Caco-2 (cell line): ENCODE data around the gene FZD8. TPM values are rescaled to one million over a fixed set of nuclear protein-coding genes. Genes with fewer than 3 reads are reported as not detected.
A peak's percentile ranks its signal among the peaks of the same experiment; 100 is the strongest.

Source experiments
- BruUV-seq: library from RNA; stranded (reverse); fragments of 400-500 nt; replicated peaks from 2 replicates; lab custom pipeline; 2021; lab: Mats Ljungman, UMichigan
- CTCF ChIA-PET: fragments of 300-600 bp; sonication (Branson Sonifier 250); formaldehyde crosslinking; loops from one replicate; lab custom pipeline; 2022; ENCODE audit warnings: antibody characterized with exemption; lab: Charles Lee
- POLR2A ChIA-PET: fragments of 300-600 bp; sonication (Branson Sonifier 250); formaldehyde crosslinking; loops from one replicate; lab custom pipeline; 2022; ENCODE audit warnings: antibody characterized with exemption; lab: Charles Lee
- DNase-seq, 2 experiments: peaks; one replicate each; pipeline versions ENCODE4 v3.0.0 to v3.0.0-alpha.2; 2020 to 2022
- H3K27me3 ChIP-seq: replicated peaks from 2 replicates; pipeline ENCODE4 v1.6.0; 2011; ENCODE audit warnings: low read length; ENCODE audit not compliant: control insufficient read depth, insufficient read depth
- H3K36me3 ChIP-seq: 2 replicates; pipeline ENCODE4 v1.5.1; 2011; ENCODE audit warnings: low read length; ENCODE audit not compliant: control insufficient read depth, insufficient read depth
- H3K4me1 ChIP-seq: fragments of 250-450 bp; sonication (Bioruptor Pico); 2 replicates; pipeline ENCODE4 v1.5.1; 2020; ENCODE audit warnings: mild to moderate bottlenecking
- H3K4me3 ChIP-seq: 2 replicates; pipeline ENCODE4 v1.5.1; 2011; ENCODE audit warnings: low read depth, mild to moderate bottlenecking, control low read depth, low read length
- H3K9me3 ChIP-seq: fragments of 250-450 bp; sonication (Bioruptor Pico); 2 replicates; pipeline ENCODE4 v1.5.1; 2020; ENCODE audit warnings: mild to moderate bottlenecking, moderate library complexity
- H3K27ac Mint-ChIP-seq: one replicate; pipeline ENCODE4 v1.8.0; 2022; ENCODE audit warnings: mixed read lengths; ENCODE audit not compliant: unreplicated experiment
- H3K27me3 Mint-ChIP-seq: one replicate; pipeline ENCODE4 v1.8.0; 2022; ENCODE audit warnings: mixed read lengths; ENCODE audit not compliant: insufficient read depth, unreplicated experiment
- H3K36me3 Mint-ChIP-seq: one replicate; pipeline ENCODE4 v1.8.0; 2022; ENCODE audit warnings: mild to moderate bottlenecking, mixed read lengths; ENCODE audit not compliant: insufficient read depth, unreplicated experiment
- H3K4me1 Mint-ChIP-seq: one replicate; pipeline ENCODE4 v1.8.0; 2022; ENCODE audit warnings: low read depth, mixed read lengths; ENCODE audit not compliant: unreplicated experiment
- H3K4me3 Mint-ChIP-seq: one replicate; pipeline ENCODE4 v1.8.0; 2022; ENCODE audit warnings: mild to moderate bottlenecking, moderate library complexity, mixed read lengths; ENCODE audit not compliant: unreplicated experiment
- H3K9me3 Mint-ChIP-seq: one replicate; pipeline ENCODE4 v1.8.0; 2022; ENCODE audit warnings: mixed read lengths; ENCODE audit not compliant: unreplicated experiment
- intact Hi-C: fragments of 100-400 bp; cut with micrococcal nuclease; formaldehyde crosslinking; loops from one replicate; pipeline ENCODE4 v1.10.0; 2022; ENCODE audit not compliant: unreplicated experiment
- total RNA-seq: library from RNA; stranded (reverse); gene quantifications from 2 replicates; pipeline ENCODE4 v1.2.3, GENCODE V29; 2022
- TF ChIP-seq, protein P1 (sequence below), 2 experiments: fragments of 200-600 bp in 1 of 2; IDR thresholded peaks; 1 replicate in 1 of 2; 2 replicates in 1 of 2; pipeline versions ENCODE4 v1.5.1 to v1.8.0; 2011 to 2022; ENCODE audit warnings: antibody characterized with exemption in 1 of 2, control low read depth in 1 of 2, inconsistent platforms in 1 of 2, low read depth in 1 of 2, low read length in 1 of 2, mild to moderate bottlenecking in 1 of 2, moderate library complexity in 1 of 2; ENCODE audit not compliant: insufficient read depth in 1 of 2, severe bottlenecking in 1 of 2, unreplicated experiment in 1 of 2

Gene FZD8
- total RNA-seq, 1 experiment from 2014 or later, result 3.4 TPM

- no peaks in the 10 kb centered on the region for H3K36me3 Mint-ChIP-seq
Measured at GRCh38 chr10:35612385-35613106, 29.6 kb downstream of the FZD8 start.

GRCh38 chr10:35611750-35612149, 30.3 kb downstream of the FZD8 start:
- Mint-ChIP-seq H3K27me3 (no peaks in the 10 kb centered on the region), H3K4me3 (no peak overlapping the region), H3K36me3 (no peaks in the 10 kb centered on the region), H3K27ac (no peak overlapping the region), H3K9me3 (peaks cover 10% of the 10 kb centered on the region), H3K4me1 (peaks cover 28% of the 10 kb centered on the region)
- TF ChIP-seq, protein P1, sequence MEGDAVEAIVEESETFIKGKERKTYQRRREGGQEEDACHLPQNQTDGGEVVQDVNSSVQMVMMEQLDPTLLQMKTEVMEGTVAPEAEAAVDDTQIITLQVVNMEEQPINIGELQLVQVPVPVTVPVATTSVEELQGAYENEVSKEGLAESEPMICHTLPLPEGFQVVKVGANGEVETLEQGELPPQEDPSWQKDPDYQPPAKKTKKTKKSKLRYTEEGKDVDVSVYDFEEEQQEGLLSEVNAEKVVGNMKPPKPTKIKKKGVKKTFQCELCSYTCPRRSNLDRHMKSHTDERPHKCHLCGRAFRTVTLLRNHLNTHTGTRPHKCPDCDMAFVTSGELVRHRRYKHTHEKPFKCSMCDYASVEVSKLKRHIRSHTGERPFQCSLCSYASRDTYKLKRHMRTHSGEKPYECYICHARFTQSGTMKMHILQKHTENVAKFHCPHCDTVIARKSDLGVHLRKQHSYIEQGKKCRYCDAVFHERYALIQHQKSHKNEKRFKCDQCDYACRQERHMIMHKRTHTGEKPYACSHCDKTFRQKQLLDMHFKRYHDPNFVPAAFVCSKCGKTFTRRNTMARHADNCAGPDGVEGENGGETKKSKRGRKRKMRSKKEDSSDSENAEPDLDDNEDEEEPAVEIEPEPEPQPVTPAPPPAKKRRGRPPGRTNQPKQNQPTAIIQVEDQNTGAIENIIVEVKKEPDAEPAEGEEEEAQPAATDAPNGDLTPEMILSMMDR (IDR thresholded peaks at IDR 0.05; ENCODE audit: insufficient read depth in 1 of 2, low read depth in 1 of 2, low read length in 1 of 2, severe bottlenecking in 1 of 2, unreplicated experiment in 1 of 2), result no peak
- Histone ChIP-seq H3K4me3 (no peak overlapping the region), H3K27me3 (no peaks in the 10 kb centered on the region), H3K4me1 (peaks cover 34% of the 10 kb centered on the region), H3K36me3 (no peaks in the 10 kb centered on the region), H3K9me3 (peaks cover 14% of the 10 kb centered on the region; the same call in 1 of the 2 replicates)
- no TSS peak for BruUV-seq
- ChIA-PET CTCF (interaction anchor here (1.1 kb wide), 2 partner anchors 12 to 26 kb away, joined by 3 to 5 read pairs; no protein-coding TSS in a partner anchor), POLR2A (no interaction called here)
- intact Hi-C loops, result no loop called here
- DNase-seq, result peak in 1 of 2 experiments; percentile 27

More at GRCh38 chr10:35612385-35613106, 29.6 kb downstream of the FZD8 start:
- Histone ChIP-seq H3K4me1 (peaks cover 34% of the 10 kb centered on the region), H3K36me3 (no peaks in the 10 kb centered on the region), H3K27me3 (no peaks in the 10 kb centered on the region), H3K4me3 (no peak overlapping the region), H3K9me3 (peaks cover 14% of the 10 kb centered on the region; the same call in 1 of the 2 replicates)
- CTCF ChIA-PET, result interaction anchor here (0.6 to 2.2 kb wide), 7 partner anchors 12 to 304 kb away, joined by 3 to 14 read pairs (median 3); no protein-coding TSS in a partner anchor
- Mint-ChIP-seq H3K27me3 (no peaks in the 10 kb centered on the region), H3K27ac (no peak overlapping the region), H3K9me3 (peaks cover 10% of the 10 kb centered on the region), H3K4me3 (no peak overlapping the region), H3K4me1 (peaks cover 28% of the 10 kb centered on the region)
- no TSS peak for BruUV-seq
- TF ChIP-seq, protein P1 (IDR thresholded peaks at IDR 0.05; ENCODE audit: insufficient read depth in 1 of 2, low read depth in 1 of 2, low read length in 1 of 2, severe bottlenecking in 1 of 2, unreplicated experiment in 1 of 2), result no peak
- intact Hi-C loops, result no loop called here
- POLR2A ChIA-PET, result no interaction called here
- DNase-seq, result peak in 1 of 2 experiments; percentile 51

DNA sequence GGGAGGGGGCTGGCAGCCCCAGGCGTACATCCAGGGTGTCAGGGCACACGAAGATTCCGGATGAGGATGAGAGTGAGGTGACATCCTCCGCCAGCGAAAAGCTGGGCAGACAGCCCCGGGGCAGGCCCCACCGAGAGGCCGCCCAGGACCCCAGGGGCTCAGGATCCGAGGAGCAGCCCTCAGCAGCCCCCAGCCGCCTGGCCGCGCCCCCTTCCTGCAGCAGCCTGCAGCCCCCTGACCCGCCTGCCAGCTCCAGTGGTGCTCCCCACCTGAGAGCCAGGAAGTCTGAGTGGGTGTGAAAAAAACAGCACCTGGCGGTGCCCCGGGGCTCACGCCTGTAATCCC, 33.8 kb downstream of the FZD8 start:
- ChIA-PET CTCF (no interaction called here), POLR2A (no interaction called here)
- Histone ChIP-seq H3K36me3 (no peaks in the 10 kb centered on the region), H3K27me3 (no peaks in the 10 kb centered on the region), H3K9me3 (peaks cover 14% of the 10 kb centered on the region; the same call in 1 of the 2 replicates), H3K4me3 (no peak overlapping the region), H3K4me1 (peaks cover 9% of the 10 kb centered on the region)
- intact Hi-C loops, result no loop called here
- no TSS peak for BruUV-seq
- Mint-ChIP-seq H3K4me3 (no peak overlapping the region), H3K36me3 (no peaks in the 10 kb centered on the region), H3K27me3 (no peaks in the 10 kb centered on the region), H3K9me3 (peaks cover 10% of the 10 kb centered on the region), H3K4me1 (peaks cover 17% of the 10 kb centered on the region), H3K27ac (no peak overlapping the region)
- TF ChIP-seq, protein P1 (IDR thresholded peaks at IDR 0.05; ENCODE audit: insufficient read depth in 1 of 2, low read depth in 1 of 2, low read length in 1 of 2, severe bottlenecking in 1 of 2, unreplicated experiment in 1 of 2), result no peak
- peak in 1 of 2 experiments; percentile 23 for DNase-seq
